ENCODE measurements around the gene TNNT1.

Gene TNNT1

GRCh38 chr19:55188625-55189024 is 39.6 kb upstream of the TNNT1 start:
- ChIA-PET CTCF (interaction anchor here (1.3 kb wide), 1 partner anchor 443 kb away, joined by 3 read pairs; no protein-coding TSS in a partner anchor), POLR2A (no interaction called here)
- no peak overlapping the region for H3K4me3 ChIP-seq (ENCODE audit: low read depth, low read length)
- TF ChIP-seq, protein P1, sequence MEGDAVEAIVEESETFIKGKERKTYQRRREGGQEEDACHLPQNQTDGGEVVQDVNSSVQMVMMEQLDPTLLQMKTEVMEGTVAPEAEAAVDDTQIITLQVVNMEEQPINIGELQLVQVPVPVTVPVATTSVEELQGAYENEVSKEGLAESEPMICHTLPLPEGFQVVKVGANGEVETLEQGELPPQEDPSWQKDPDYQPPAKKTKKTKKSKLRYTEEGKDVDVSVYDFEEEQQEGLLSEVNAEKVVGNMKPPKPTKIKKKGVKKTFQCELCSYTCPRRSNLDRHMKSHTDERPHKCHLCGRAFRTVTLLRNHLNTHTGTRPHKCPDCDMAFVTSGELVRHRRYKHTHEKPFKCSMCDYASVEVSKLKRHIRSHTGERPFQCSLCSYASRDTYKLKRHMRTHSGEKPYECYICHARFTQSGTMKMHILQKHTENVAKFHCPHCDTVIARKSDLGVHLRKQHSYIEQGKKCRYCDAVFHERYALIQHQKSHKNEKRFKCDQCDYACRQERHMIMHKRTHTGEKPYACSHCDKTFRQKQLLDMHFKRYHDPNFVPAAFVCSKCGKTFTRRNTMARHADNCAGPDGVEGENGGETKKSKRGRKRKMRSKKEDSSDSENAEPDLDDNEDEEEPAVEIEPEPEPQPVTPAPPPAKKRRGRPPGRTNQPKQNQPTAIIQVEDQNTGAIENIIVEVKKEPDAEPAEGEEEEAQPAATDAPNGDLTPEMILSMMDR (IDR thresholded peaks at IDR 0.05; ENCODE audit: insufficient read depth, low read length, missing control alignments) = no peak
- no peak for DNase-seq (ENCODE audit: low read depth, low spot score)

- TF ChIP-seq, protein P1 (IDR thresholded peaks at IDR 0.05; ENCODE audit: insufficient read depth, low read length, missing control alignments) = no peak
- DNase-seq (ENCODE audit: low read depth, low spot score) = no peak
- POLR2A ChIA-PET = no interaction called here
- H3K4me3 ChIP-seq (ENCODE audit: low read depth, low read length) = no peak overlapping the region
- CTCF ChIA-PET = interaction anchor here (1.3 kb wide), 1 partner anchor 21 kb away, joined by 3 read pairs; no protein-coding TSS in a partner anchor
Measured at GRCh38 chr19:55186080-55186479, 37.1 kb upstream of the TNNT1 start.

DNA sequence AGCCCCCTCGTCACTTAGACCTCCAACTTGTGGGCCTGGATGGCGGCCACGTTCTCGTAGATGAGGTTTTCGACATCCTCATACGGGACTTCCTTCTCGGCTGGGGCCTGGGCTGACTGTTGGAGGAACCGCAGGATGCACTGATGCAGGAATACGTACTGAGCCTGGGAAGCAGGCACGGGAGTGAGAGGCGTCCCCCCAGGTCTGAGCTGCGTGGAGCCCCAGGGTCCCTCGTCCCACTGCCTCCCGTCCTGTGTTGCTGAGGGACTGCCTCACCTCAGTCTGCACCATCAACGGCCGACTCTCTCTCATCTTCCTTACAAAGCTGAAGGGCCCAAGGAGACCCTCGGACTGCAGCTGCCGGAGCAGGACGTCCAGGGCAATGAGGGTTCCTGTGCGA is 32.7 kb upstream of the TNNT1 start:
- no peak for DNase-seq (ENCODE audit: low read depth, low spot score)
- CTCF ChIA-PET = interaction anchor here (0.8 kb wide), 1 partner anchor 286 kb away, joined by 3 read pairs; no protein-coding TSS in a partner anchor
- no peak overlapping the region for H3K4me3 ChIP-seq (ENCODE audit: low read depth, low read length)
- TF ChIP-seq, protein P1 (IDR thresholded peaks at IDR 0.05; ENCODE audit: insufficient read depth, low read length, missing control alignments) = no peak
- POLR2A ChIA-PET = no interaction called here

DNA sequence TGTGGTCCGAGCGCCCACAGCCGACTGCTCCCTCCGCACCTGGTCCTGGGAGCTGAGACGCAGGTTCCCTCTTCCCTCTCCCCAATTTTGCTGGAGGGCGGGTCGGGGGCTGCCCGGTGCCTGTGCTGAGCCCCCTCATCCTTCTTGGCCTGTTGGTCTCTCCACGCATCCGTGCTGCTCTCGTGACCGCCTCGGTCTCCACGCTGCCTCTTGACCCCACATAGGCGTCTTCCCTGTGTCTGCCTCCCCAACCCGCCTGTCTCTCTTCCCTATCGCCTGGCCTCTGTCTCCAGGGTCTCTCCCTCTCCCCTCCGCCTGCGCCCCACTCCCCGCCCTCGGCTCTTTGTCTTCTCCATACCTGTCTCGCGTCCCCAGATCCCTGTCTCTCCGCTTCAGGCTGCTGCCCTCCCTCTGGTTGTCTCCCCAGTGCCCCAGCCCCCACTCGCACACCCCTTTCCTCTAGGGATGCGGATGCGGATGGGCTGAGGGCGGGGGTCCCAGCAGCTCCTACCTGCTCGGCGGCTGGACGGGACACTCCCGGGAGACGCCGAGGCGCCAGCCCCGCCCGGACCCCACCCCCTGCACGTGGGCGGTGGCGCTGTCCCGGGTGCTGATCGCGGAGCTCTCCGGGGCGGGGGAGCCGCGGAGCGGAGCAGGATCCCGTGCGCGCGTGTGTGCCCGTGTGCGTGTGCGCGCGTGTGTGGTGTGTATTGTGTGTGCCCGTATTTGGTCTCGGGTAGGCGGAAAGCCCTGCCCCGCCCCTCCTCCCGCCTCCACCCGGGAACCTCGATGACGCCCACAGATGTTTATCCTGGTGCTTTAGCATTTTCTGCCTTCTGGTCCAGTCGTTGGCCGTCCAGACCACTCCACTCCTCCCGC is 30.8 kb upstream of the TNNT1 start, which contains the start of gene SYT5:
TSS of gene SYT5 (minus strand) at position 684 of the 879 bp plus-strand sequence. CDS start 1,248 bp downstream, outside the sequence.
- TF ChIP-seq, protein P1 (IDR thresholded peaks at IDR 0.05; ENCODE audit: insufficient read depth, low read length, missing control alignments) = no peak
- ChIA-PET CTCF (interaction anchor here (0.6 kb wide), 1 partner anchor 91 kb away, joined by 3 read pairs; no protein-coding TSS in a partner anchor), POLR2A (interaction anchor here (0.6 kb wide), 1 partner anchor 227 kb away, joined by 3 read pairs; no protein-coding TSS in a partner anchor)
- no peak for DNase-seq (ENCODE audit: low read depth, low spot score)
- peak within 1 kb of the TSS; percentile 56 for H3K4me3 ChIP-seq (ENCODE audit: low read depth, low read length)

- peak overlapping the region; percentile 56 for H3K4me3 ChIP-seq (ENCODE audit: low read depth, low read length)
- ChIA-PET CTCF (interaction anchor here (1.0 kb wide), 1 partner anchor 19 kb away, joined by 3 read pairs; no protein-coding TSS in a partner anchor), POLR2A (no interaction called here)
- DNase-seq (ENCODE audit: low read depth, low spot score) = no peak
- TF ChIP-seq, protein P1 (IDR thresholded peaks at IDR 0.05; ENCODE audit: insufficient read depth, low read length, missing control alignments) = no peak
Measured at GRCh38 chr19:55178781-55179599, 30.0 kb upstream of the TNNT1 start.

Measured in AG04449 (cell line).